Erythroblast (primary cell): Measurements from ENCODE around the gene PCDHB7.
"Not testable (repeated sequence)": the region's sequence is repeated elsewhere in the genome, so short reads cannot be mapped to it uniquely, and the experiment has no call there.

ENCODE experiments used
- GATA1 ChIP-seq: IDR thresholded peaks from 2 replicates; pipeline ENCODE4 v1.6.1; 2011; ENCODE audit warnings: low read depth, mild to moderate bottlenecking, control low read depth, low read length, moderate library complexity
- POLR2A ChIP-seq: IDR thresholded peaks from 2 replicates; pipeline ENCODE4 v1.6.1; 2011; ENCODE audit warnings: mild to moderate bottlenecking, low read length

DNA sequence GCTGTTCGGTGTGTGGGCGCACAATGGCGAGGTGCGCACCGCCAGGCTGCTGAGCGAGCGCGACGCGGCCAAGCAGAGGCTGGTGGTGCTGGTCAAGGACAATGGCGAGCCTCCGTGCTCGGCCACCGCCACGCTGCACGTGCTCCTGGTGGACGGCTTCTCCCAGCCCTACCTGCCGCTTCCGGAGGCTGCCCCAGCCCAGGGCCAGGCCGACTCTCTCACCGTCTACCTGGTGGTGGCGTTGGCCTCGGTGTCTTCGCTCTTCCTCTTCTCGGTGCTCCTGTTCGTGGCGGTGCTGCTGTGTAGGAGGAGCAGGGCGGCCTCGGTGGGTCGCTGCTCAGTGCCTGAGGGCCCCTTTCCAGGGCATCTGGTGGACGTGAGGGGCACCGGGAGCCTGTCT lies 7.4 kb downstream of the PCDHB7 start:
- TF ChIP-seq POLR2A, GATA1: not testable (repeated sequence)
